ENCODE measurements around the gene RUNX2.

Gene RUNX2

DNA sequence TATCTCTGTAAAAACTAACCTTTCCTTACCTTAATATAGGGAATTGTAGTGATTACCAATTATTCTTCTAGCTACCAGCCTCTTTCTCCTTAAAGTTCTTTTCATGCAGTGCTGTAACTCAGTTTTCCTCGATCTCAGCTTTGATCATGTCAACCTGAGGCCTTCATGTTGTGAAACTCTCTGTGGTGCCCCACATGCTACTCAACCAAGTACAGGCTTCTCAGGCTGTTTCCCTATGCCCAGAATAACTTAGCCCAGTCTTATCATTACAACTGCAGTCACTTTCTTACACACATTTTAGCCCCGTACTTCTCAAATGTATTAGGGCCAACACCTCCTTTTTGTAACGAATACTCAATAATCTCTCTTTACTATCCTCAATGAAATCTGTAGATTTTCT lies 139.7 kb downstream of the RUNX2 start:
- Histone ChIP-seq H3K36me3 (replicated peaks) (peaks cover 10% of the 10 kb centered on the region), H3K4me3 (ENCODE audit: low read depth, low read length) (no peak overlapping the region), H3K27ac (no peak overlapping the region), H3K27me3 (replicated peaks) (no peaks in the 10 kb centered on the region)
- TF ChIP-seq, protein P1, sequence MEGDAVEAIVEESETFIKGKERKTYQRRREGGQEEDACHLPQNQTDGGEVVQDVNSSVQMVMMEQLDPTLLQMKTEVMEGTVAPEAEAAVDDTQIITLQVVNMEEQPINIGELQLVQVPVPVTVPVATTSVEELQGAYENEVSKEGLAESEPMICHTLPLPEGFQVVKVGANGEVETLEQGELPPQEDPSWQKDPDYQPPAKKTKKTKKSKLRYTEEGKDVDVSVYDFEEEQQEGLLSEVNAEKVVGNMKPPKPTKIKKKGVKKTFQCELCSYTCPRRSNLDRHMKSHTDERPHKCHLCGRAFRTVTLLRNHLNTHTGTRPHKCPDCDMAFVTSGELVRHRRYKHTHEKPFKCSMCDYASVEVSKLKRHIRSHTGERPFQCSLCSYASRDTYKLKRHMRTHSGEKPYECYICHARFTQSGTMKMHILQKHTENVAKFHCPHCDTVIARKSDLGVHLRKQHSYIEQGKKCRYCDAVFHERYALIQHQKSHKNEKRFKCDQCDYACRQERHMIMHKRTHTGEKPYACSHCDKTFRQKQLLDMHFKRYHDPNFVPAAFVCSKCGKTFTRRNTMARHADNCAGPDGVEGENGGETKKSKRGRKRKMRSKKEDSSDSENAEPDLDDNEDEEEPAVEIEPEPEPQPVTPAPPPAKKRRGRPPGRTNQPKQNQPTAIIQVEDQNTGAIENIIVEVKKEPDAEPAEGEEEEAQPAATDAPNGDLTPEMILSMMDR (IDR thresholded peaks at IDR 0.05; ENCODE audit: low read depth, low read length, missing control alignments) = no peak
- DNase-seq = no peak
- in situ Hi-C loops (cut with HindIII; ENCODE audit: low pct_ligation_motif_present, low sequenced_read_pairs) = no loop called here

DNA sequence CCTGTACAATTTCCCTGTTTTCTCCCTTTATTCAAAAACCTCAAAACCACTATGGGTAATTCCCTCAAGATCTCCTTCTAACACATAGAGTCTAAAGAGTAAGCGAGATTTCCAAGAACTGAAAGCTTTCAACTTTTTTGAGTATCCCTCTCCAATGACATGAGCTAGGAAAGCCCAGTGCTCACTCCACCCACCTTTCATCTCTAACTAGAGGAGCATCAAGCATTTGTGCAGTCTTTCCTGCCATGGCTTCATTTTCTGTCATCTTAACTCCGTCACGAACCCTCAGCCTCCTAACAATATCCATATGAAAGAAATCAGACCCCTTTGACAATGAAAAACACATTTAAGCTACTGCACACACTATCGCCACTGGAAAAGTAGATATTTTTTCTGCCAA lies 141.5 kb downstream of the RUNX2 start:
- Histone ChIP-seq H3K36me3 (replicated peaks) (peaks cover 10% of the 10 kb centered on the region), H3K27ac (no peak overlapping the region), H3K4me3 (ENCODE audit: low read depth, low read length) (no peak overlapping the region), H3K27me3 (replicated peaks) (no peaks in the 10 kb centered on the region)
- in situ Hi-C loops (cut with HindIII; ENCODE audit: low pct_ligation_motif_present, low sequenced_read_pairs) = no loop called here
- TF ChIP-seq, protein P1 (IDR thresholded peaks at IDR 0.05; ENCODE audit: low read depth, low read length, missing control alignments) = no peak
- no peak for DNase-seq

DNA sequence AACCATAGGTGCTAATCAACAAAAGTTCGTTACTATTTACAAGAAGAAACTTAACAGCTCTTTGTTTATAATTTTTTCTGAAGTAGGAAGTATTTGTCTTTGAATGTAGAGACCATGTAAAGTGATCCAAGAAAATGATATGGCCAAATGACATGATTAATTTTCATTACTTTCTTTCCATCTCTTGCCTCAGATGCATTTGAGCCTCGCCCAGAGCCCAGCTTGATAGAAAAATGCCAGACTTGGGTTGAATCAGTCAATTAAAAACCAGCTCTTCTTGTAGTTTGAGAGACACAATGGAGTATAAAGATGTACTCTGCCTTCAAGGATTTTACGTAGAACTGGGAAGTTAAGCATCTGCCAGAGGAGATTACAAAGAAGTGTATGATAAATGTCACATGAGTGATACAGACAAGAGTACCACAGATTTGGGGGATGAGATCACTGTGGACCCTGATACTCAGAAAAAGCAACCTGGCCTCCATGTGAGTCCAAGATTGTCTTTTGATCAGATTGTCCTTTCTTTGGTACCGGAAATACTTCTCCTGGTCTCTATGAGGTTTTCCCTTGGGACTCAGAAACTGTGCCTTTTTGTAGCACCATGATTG lies 142.1 kb downstream of the RUNX2 start:
- Histone ChIP-seq H3K27ac (no peak overlapping the region), H3K36me3 (replicated peaks) (peaks cover 10% of the 10 kb centered on the region), H3K27me3 (replicated peaks) (no peaks in the 10 kb centered on the region), H3K4me3 (ENCODE audit: low read depth, low read length) (no peak overlapping the region)
- no peak for DNase-seq
- in situ Hi-C loops (cut with HindIII; ENCODE audit: low pct_ligation_motif_present, low sequenced_read_pairs) = no loop called here
- TF ChIP-seq, protein P1 (IDR thresholded peaks at IDR 0.05; ENCODE audit: low read depth, low read length, missing control alignments) = no peak

DNA sequence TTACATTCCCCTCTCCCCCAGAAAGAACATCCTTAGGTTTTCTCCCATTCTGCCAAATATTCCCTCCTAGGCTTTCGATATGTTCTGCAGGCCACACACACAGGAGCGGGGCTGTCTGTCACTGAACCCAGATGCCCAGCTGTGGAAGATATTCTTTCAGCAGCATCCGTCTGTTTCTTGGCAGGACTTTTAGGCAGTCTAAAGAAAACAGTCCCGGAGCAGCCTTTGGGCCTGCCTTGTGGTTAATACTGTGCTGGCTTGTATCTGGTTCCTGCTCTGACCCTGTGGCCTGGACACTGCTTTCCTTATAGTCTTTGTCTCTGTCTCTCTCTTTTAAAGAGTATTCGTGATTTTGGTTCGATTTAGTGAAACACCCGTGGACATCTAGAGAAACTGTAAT lies 144.3 kb downstream of the RUNX2 start:
- in situ Hi-C loops (cut with HindIII; ENCODE audit: low pct_ligation_motif_present, low sequenced_read_pairs) = no loop called here
- DNase-seq = peak; percentile 64
- Histone ChIP-seq H3K36me3 (replicated peaks) (peaks cover 10% of the 10 kb centered on the region), H3K4me3 (ENCODE audit: low read depth, low read length) (no peak overlapping the region), H3K27ac (peak overlapping the region; percentile 55), H3K27me3 (replicated peaks) (no peaks in the 10 kb centered on the region)
- TF ChIP-seq, protein P1 (IDR thresholded peaks at IDR 0.05; ENCODE audit: low read depth, low read length, missing control alignments) = no peak

DNA sequence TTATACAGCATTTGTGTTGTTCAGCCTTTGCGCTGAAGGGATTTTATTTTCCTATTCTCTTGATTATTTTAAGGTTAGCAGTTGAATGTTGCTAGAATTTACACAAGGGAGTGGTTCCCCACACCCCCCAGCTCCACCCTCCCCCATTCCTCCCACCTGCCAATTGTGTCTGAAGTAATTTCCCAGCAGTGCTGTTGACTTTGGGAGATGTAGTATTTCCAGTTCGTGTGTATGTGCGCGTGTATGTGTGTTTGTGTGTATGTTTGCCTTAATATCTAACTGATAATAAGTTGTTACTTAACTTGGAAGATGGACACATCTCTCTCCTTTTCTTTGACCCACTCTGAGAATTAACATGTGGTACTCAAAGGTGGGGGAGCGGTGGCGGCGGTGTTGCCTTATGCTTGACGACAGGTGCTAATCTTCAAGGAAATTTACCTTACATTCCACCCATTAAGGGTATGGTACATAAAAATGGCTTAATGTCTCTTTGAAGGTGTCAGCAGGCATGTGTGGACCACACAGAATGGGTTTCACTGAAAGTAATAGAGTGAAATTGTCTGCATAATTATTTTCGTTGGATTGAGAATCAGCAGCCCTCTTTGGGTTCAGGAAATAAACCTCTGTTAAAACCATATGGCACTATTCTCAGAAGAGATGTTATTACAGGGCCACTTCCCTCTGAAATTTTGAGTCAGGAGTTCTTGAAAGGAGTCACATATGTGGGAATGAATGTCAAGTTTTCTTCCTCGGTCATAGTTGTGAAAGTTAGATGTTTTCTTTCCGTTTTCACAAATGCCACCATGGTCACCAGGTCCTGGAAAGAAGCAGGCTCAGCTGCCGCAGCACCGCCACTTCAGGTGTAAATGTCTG lies 145.2 kb downstream of the RUNX2 start:
- Histone ChIP-seq H3K27me3 (replicated peaks) (no peaks in the 10 kb centered on the region), H3K36me3 (replicated peaks) (peaks cover 10% of the 10 kb centered on the region), H3K4me3 (ENCODE audit: low read depth, low read length) (no peak overlapping the region), H3K27ac (peak overlapping the region; percentile 55)
- no peak for DNase-seq
- in situ Hi-C loops (cut with HindIII; ENCODE audit: low pct_ligation_motif_present, low sequenced_read_pairs) = no loop called here
- TF ChIP-seq, protein P1 (IDR thresholded peaks at IDR 0.05; ENCODE audit: low read depth, low read length, missing control alignments) = no peak
